Endothelial cell of umbilical vein (primary cell): ENCODE results near the gene CARMIL1. TPM values are rescaled to one million over a fixed set of nuclear protein-coding genes. Genes with fewer than 3 reads are reported as not detected.

ENCODE experiments used
- BruUV-seq: library from RNA; stranded (reverse); fragments of 400-500 nt; replicated peaks from 2 replicates; lab custom pipeline; 2021; lab: Mats Ljungman, UMichigan
- CTCF ChIA-PET: fragments of 300-600, 350-600 bp; sonication (Branson Sonifier 250); formaldehyde crosslinking; loops from one replicate; lab custom pipeline; 2021; ENCODE audit warnings: antibody characterized with exemption, inconsistent platforms; lab: Charles Lee
- POLR2A ChIA-PET: fragments of 300-600, 350-600 bp; sonication (Branson Sonifier 250); formaldehyde crosslinking; loops from one replicate; lab custom pipeline; 2021; ENCODE audit warnings: antibody characterized with exemption, inconsistent platforms; lab: Charles Lee
- DNase-seq: peaks from one replicate; pipeline ENCODE4 v3.0.0-alpha.2; 2011; ENCODE audit warnings: low read depth, low spot score
- FAIRE-seq: peaks from 2 replicates; lab custom pipeline; 2011; peaks lifted over from hg19 to GRCh38; lab: Jason Lieb, UNC
- H2AFZ ChIP-seq: 2 replicates; pipeline ENCODE4 v1.6.0; 2012; ENCODE audit warnings: low read depth, low read length, control low read depth, inconsistent platforms
- H3K27ac ChIP-seq: 2 replicates; pipeline ENCODE4 v1.5.1; 2011; ENCODE audit warnings: low read depth, mild to moderate bottlenecking, control low read depth, low read length, moderate library complexity; ENCODE audit not compliant: insufficient read depth
- H3K27me3 ChIP-seq, 2 experiments: 2 replicates each; pipeline versions ENCODE4 v1.6.0 to v1.6.1; 2011; ENCODE audit warnings: low read length in 2 of 2, mixed read lengths in 1 of 2; ENCODE audit not compliant: control insufficient read depth in 2 of 2, insufficient read depth in 2 of 2
- H3K36me3 ChIP-seq, 2 experiments: 2 replicates in 1 of 2; 3 replicates in 1 of 2; pipeline ENCODE4 v1.5.1; 2011; ENCODE audit warnings: low read length in 2 of 2, mild to moderate bottlenecking in 1 of 2, moderate library complexity in 1 of 2; ENCODE audit not compliant: control insufficient read depth in 2 of 2, insufficient read depth in 2 of 2; ENCODE audit errors: extremely low read depth in 1 of 2
- H3K4me1 ChIP-seq: 3 replicates; pipeline ENCODE4 v1.5.1; 2011; ENCODE audit warnings: mild to moderate bottlenecking, low read length; ENCODE audit not compliant: control insufficient read depth, insufficient read depth; ENCODE audit errors: extremely low read depth
- H3K4me2 ChIP-seq: 2 replicates; pipeline ENCODE4 v1.6.1; 2011; ENCODE audit warnings: low read length, control low read depth, mixed read lengths; ENCODE audit not compliant: insufficient read depth
- H3K4me3 ChIP-seq, 3 experiments: fragments of 200-600 bp in 1 of 3; sonication (generic), shearing (Covaris generic) in 1 of 3; replicated peaks in 1 of 3; 2 replicates each; pipeline ENCODE4 v1.5.1; 2011 to 2016; ENCODE audit warnings: control low read depth in 3 of 3, low read length in 3 of 3, mild to moderate bottlenecking in 2 of 3, inconsistent platforms in 1 of 3, low read depth in 1 of 3, moderate library complexity in 1 of 3; ENCODE audit not compliant: insufficient read depth in 1 of 3
- H3K79me2 ChIP-seq: 2 replicates; pipeline ENCODE4 v1.6.0; 2012; ENCODE audit warnings: low read length, inconsistent platforms; ENCODE audit not compliant: control insufficient read depth, insufficient read depth
- H3K9ac ChIP-seq: replicated peaks from 2 replicates; pipeline ENCODE3; 2011; ENCODE audit warnings: low read length, control low read depth; ENCODE audit not compliant: insufficient read depth; ENCODE audit errors: extremely low read depth
- H3K9me1 ChIP-seq: replicated peaks from 3 replicates; pipeline ENCODE4 v1.6.0; 2011; ENCODE audit warnings: mild to moderate bottlenecking, low read length; ENCODE audit not compliant: control insufficient read depth, insufficient read depth; ENCODE audit errors: extremely low read depth
- H3K9me3 ChIP-seq: replicated peaks from 2 replicates; pipeline ENCODE4 v1.5.1; 2012; ENCODE audit warnings: low read length, inconsistent platforms; ENCODE audit not compliant: control insufficient read depth, insufficient read depth
- H4K20me1 ChIP-seq: replicated peaks from 2 replicates; pipeline ENCODE3; 2011; ENCODE audit warnings: mild to moderate bottlenecking, low read length; ENCODE audit not compliant: control insufficient read depth, insufficient read depth; ENCODE audit errors: extremely low read depth
- EZH2 ChIP-seq: IDR thresholded peaks from 2 replicates; pipeline ENCODE4 v1.6.1; 2012; ENCODE audit warnings: borderline replicate concordance, low read depth, mild to moderate bottlenecking, moderate library complexity, low read length, inconsistent platforms; ENCODE audit not compliant: severe bottlenecking
- FOS ChIP-seq: IDR thresholded peaks from 2 replicates; pipeline ENCODE4 v1.6.1; 2011; ENCODE audit warnings: mild to moderate bottlenecking, low read length, moderate library complexity, borderline replicate concordance; ENCODE audit not compliant: insufficient read depth
- GATA2 ChIP-seq: IDR thresholded peaks from 2 replicates; pipeline ENCODE4 v1.7.0; 2011; ENCODE audit warnings: low read depth, mild to moderate bottlenecking, moderate library complexity, mixed read lengths, low read length; ENCODE audit not compliant: insufficient read length, insufficient read depth
- JUN ChIP-seq: IDR thresholded peaks from 2 replicates; pipeline ENCODE4 v1.6.1; 2011; ENCODE audit warnings: borderline replicate concordance, low read depth; ENCODE audit not compliant: insufficient read length, insufficient read depth
- MYC ChIP-seq: IDR thresholded peaks from one replicate; pipeline ENCODE4 v1.6.1; 2011; ENCODE audit warnings: mild to moderate bottlenecking, low read depth, low read length
- POLR2A ChIP-seq: IDR thresholded peaks from 2 replicates; pipeline ENCODE4 v1.6.1; 2012; ENCODE audit warnings: low read depth, mild to moderate bottlenecking, control low read depth, low read length
- POLR2AphosphoS5 ChIP-seq: IDR thresholded peaks from 2 replicates; pipeline ENCODE4 v1.6.1; 2012; ENCODE audit warnings: low read depth, mild to moderate bottlenecking, control low read depth, low read length, moderate library complexity; ENCODE audit not compliant: insufficient read depth
- dilution Hi-C: fragments of 300-500 bp; cut with MboI; formaldehyde crosslinking; loops from one replicate; pipeline ENCODE4 v1.15.0; 2019; ENCODE audit warnings: low sequenced_read_pairs; ENCODE audit not compliant: extremely low pct_ligation_motif_present
- intact Hi-C: fragments of 100-400 bp; cut with micrococcal nuclease; formaldehyde crosslinking; loops from one replicate; pipeline ENCODE4 v1.10.0; 2022
- polyA plus RNA-seq, 4 experiments: library from polyadenylated mRNA; depleted of rRNA in 3 of 4; stranded (reverse) in 3 of 4; unstranded in 1 of 4; fragments of >200 nt; gene quantifications; 2 replicates each; pipeline versions ENCODE4 v1.2.1 to v1.2.3, GENCODE V29; 2011 to 2012; ENCODE audit warnings: missing spikeins in 1 of 4
- total RNA-seq: library from RNA; stranded (reverse); gene quantifications from 2 replicates; pipeline ENCODE4 v1.2.3, GENCODE V29; 2021
- TF ChIP-seq, protein P1 (sequence below), 2 donors: IDR thresholded peaks; 1 replicate in 1 of 2; 2 replicates in 1 of 2; pipeline ENCODE4 v1.5.1; 2011; ENCODE audit warnings: low read length in 2 of 2, mild to moderate bottlenecking in 2 of 2, moderate library complexity in 2 of 2, control low read depth in 1 of 2, inconsistent platforms in 1 of 2, low read depth in 1 of 2; ENCODE audit not compliant: insufficient read depth in 1 of 2; ENCODE audit errors: extremely low read depth in 1 of 2
- TF ChIP-seq, protein P2 (sequence below): IDR thresholded peaks from 2 replicates; pipeline ENCODE4 v1.6.1; 2011; ENCODE audit not compliant: insufficient read depth, insufficient read length

The CARMIL1 gene
- total and polyA plus RNA-seq, 2 donors (not counting 3 experiments of a cell fraction or from before 2014, with no cell fraction given), result 1.3 to 8.7 TPM

DNA sequence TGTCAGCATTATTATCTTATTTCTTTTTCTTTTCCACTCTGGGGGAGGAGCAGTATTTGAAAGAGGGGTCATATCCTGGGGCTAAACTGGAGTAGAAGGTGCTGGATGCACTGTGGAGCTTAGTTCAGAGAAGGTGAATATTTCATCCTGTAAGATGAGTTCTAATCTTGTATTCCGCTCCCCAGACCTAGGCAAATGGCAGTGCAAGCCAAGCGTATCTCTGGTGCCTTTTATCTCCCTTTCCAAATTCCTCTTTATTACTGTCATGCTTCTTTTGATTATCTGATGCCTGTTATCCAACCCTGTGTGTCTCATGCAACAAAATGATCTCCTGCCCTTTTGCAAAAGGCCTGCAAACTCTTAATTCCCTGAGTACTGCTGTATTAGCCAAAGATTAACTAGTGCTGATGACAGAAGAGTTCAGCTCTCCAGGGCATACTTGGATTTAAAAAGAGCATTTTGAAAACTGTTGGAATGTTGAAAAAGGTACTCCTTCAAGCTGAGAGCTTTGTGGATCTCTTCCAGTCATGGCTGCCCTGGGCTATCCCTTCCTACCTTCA is 138.0 kb downstream of the CARMIL1 start:
- no peak overlapping the region for H3K9ac ChIP-seq
- no peaks in the 10 kb centered on the region for H3K4me1 ChIP-seq
- intact Hi-C loops (no loop called here), dilution Hi-C loops (no loop called here)
- TF ChIP-seq EZH2 (no peak), JUN (no peak), FOS (no peak), MYC (no peak), GATA2 (no peak), POLR2AphosphoS5 (no peak), POLR2A (no peak)
- TF ChIP-seq, protein P1, sequence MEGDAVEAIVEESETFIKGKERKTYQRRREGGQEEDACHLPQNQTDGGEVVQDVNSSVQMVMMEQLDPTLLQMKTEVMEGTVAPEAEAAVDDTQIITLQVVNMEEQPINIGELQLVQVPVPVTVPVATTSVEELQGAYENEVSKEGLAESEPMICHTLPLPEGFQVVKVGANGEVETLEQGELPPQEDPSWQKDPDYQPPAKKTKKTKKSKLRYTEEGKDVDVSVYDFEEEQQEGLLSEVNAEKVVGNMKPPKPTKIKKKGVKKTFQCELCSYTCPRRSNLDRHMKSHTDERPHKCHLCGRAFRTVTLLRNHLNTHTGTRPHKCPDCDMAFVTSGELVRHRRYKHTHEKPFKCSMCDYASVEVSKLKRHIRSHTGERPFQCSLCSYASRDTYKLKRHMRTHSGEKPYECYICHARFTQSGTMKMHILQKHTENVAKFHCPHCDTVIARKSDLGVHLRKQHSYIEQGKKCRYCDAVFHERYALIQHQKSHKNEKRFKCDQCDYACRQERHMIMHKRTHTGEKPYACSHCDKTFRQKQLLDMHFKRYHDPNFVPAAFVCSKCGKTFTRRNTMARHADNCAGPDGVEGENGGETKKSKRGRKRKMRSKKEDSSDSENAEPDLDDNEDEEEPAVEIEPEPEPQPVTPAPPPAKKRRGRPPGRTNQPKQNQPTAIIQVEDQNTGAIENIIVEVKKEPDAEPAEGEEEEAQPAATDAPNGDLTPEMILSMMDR (IDR thresholded peaks at IDR 0.05; ENCODE audit: extremely low read depth in 1 of 2, insufficient read depth in 1 of 2, low read depth in 1 of 2, low read length in 2 of 2), result no peak
- TF ChIP-seq, protein P2, sequence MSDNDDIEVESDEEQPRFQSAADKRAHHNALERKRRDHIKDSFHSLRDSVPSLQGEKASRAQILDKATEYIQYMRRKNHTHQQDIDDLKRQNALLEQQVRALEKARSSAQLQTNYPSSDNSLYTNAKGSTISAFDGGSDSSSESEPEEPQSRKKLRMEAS, result no peak
- no peaks in the 10 kb centered on the region for H4K20me1 ChIP-seq
- H3K9me3 ChIP-seq, result no peaks in the 10 kb centered on the region
- H3K4me2 ChIP-seq, result no peak overlapping the region
- H3K4me3 ChIP-seq, result no peak overlapping the region
- CTCF ChIA-PET, result no interaction called here
- H2AFZ ChIP-seq, result no peak overlapping the region
- FAIRE-seq, result no peak
- no peaks in the 10 kb centered on the region for H3K36me3 ChIP-seq
- no TSS peak for BruUV-seq
- no peak for DNase-seq
- H3K9me1 ChIP-seq, result no peaks in the 10 kb centered on the region
- POLR2A ChIA-PET, result no interaction called here
- H3K79me2 ChIP-seq, result no peaks in the 10 kb centered on the region
- H3K27ac ChIP-seq, result no peak overlapping the region
- H3K27me3 ChIP-seq, result peaks cover 0 to 4% of the 10 kb centered on the region in 2 experiments
